ENCODE data around the gene PPP1R3F. TPM values are rescaled to one million over a fixed set of nuclear protein-coding genes. Genes with fewer than 3 reads are reported as not detected.

Gene PPP1R3F
- total RNA-seq, 1 experiment from 2014 or later: 1.6 TPM

DNA sequence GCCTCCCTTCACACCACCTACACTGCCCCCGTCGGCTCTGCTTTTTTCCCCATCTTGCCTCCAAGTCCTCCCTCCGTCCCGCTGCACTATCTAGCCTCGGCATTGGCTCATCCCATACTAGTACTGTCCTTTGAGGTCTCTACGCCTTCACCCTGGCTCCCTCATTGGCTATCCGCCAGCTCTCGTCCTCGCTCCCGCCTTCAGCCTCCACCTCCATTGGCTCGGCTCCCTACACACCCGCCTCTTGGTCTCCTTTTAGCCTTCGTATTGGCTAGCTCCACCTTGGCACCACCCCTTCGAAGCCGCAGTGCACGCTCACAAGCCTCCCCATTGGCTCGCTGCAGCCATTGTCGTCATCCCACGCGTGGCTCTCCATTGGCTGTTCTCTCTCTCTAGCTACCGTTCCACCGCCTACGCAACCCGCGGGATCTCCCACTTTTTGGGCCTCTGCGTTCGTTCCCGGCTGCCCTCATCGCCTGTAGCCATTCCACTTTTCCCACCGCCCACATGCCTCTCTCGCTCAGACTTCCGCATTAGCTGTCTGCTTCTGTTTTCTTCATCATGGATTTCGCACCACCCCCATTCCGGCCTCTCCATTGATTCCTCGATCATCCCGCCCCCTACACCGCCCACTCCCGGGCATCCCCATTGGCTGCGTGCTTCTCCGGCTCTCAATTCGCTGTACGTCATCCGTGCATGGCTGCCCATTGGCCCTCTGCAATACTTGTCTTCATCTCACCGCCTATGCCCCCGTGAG lies 405 bp upstream of the PPP1R3F start:
- Histone ChIP-seq H3K4me3 (replicated peaks in 1 of 2; ENCODE audit: low read depth in 1 of 2, low read length in 2 of 2) (peak overlapping the region; percentile 61 to 66), H3K27ac (ENCODE audit: low read depth, low read length) (peak overlapping the region; percentile 74), H2AFZ (ENCODE audit: low read depth, low read length, poor library complexity, severe bottlenecking) (no peak overlapping the region), H3K9me3 (ENCODE audit: control insufficient read depth in 1 of 2, insufficient read depth in 1 of 2, low read depth in 1 of 2, low read length in 2 of 2) (no peaks in the 10 kb centered on the region), H3K4me2 (ENCODE audit: low read length) (peak overlapping the region; percentile 79), H3K27me3 (ENCODE audit: insufficient read depth, low read length) (no peaks in the 10 kb centered on the region), H3K79me2 (ENCODE audit: insufficient read depth, low read length) (peaks cover 3% of the 10 kb centered on the region; the same call in 1 of the 2 replicates), H3K36me3 (ENCODE audit: control insufficient read depth in 1 of 2, insufficient read depth in 2 of 2, low read length in 2 of 2) (no peaks in the 10 kb centered on the region), H4K20me1 (ENCODE audit: insufficient read depth) (no peaks in the 10 kb centered on the region), H3K9ac (ENCODE audit: low read length) (peak overlapping the region; percentile 68), H3K4me1 (ENCODE audit: control insufficient read depth in 1 of 2, insufficient read depth in 2 of 2, low read length in 2 of 2) (peaks cover 8 to 24% of the 10 kb centered on the region in 2 experiments), H3K9me2 (ENCODE audit: insufficient read depth) (no peaks in the 10 kb centered on the region)
- RAD21 ChIA-PET (ENCODE audit: low non-redundant PET in 1 of 2, low total read pairs in 2 of 2, uncharacterized antibody in 2 of 2, unreplicated experiment in 2 of 2): no interaction called here
- intact Hi-C loops (cut with micrococcal nuclease): loop anchor here (2.0 kb wide), 1 partner anchor 78 kb away; no protein-coding TSS in a partner anchor
- POLR2A ChIA-PET: interaction anchor here (0.8 to 1.0 kb wide), 4 partner anchors 11 to 85 kb away, joined by 3 to 12 read pairs (median 4); no protein-coding TSS in a partner anchor
- ATAC-seq: peak; percentile 89
- TF ChIP-seq TCF7L2 (IDR thresholded peaks at IDR 0.05; ENCODE audit: borderline replicate concordance, extremely low read depth, insufficient read depth, insufficient read length): peak; percentile 43
- TF ChIP-seq FOSL1 (IDR thresholded peaks at IDR 0.05; ENCODE audit: low read depth): no peak
- TF ChIP-seq POLR2AphosphoS5 (IDR thresholded peaks at IDR 0.05; ENCODE audit: low read depth, low read length): peak; percentile 85
- no TSS peak for BruUV-seq (replicated peaks)
- peak; percentile 96 for DNase-seq (ENCODE audit: low read depth, low spot score)
- CTCF ChIA-PET: interaction anchor here (0.8 to 1.0 kb wide), 2 partner anchors 23 to 76 kb away, joined by 4 read pairs; no protein-coding TSS in a partner anchor

DNA sequence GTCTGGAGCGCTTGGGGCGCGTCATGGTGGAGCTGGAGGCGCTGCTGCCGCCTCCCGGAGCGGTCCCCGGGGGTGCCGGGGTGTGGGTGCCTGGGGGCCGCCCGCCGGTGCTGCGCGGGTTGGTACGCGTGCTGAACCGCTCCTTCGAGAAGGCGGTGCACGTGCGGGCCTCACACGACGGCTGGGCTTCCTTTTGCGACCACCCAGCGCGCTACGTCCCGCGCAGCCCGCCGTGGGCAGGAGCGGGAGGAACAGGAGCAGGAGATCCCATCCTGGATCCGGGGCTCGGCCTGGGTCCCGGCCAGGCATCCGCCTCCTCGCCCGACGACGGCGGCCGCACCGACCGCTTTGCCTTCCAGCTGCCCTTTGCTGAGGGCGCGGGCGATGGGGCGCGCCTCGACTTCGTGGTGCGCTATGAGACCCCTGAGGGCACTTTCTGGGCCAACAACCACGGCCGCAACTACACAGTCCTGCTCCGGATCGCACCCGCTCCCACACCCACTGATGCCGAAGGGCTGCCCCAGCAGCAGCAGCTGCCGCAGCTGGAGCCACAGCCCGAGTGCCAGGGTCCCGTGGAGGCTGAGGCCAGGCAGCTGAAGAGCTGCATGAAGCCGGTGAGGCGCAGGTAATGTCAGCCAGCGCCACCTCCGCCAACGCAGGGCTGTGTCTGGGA lies 792 bp downstream of the PPP1R3F start:
- H3K79me2 ChIP-seq (ENCODE audit: insufficient read depth, low read length): peaks cover 3% of the 10 kb centered on the region; the same call in 1 of the 2 replicates
- H3K36me3 ChIP-seq (ENCODE audit: control insufficient read depth in 1 of 2, insufficient read depth in 2 of 2, low read length in 2 of 2): no peaks in the 10 kb centered on the region
- peak overlapping the region; percentile 68 for H3K9ac ChIP-seq (ENCODE audit: low read length)
- ChIA-PET CTCF (no interaction called here), POLR2A (no interaction called here), RAD21 (ENCODE audit: low non-redundant PET in 1 of 2, low total read pairs in 2 of 2, uncharacterized antibody in 2 of 2, unreplicated experiment in 2 of 2) (no interaction called here)
- H4K20me1 ChIP-seq (ENCODE audit: insufficient read depth): no peaks in the 10 kb centered on the region
- ATAC-seq (no peak), DNase-seq (ENCODE audit: low read depth, low spot score) (no peak)
- peaks cover 8 to 24% of the 10 kb centered on the region in 2 experiments for H3K4me1 ChIP-seq (ENCODE audit: control insufficient read depth in 1 of 2, insufficient read depth in 2 of 2, low read length in 2 of 2)
- intact Hi-C loops (cut with micrococcal nuclease): no loop called here
- peak overlapping the region; percentile 47 to 66 for H3K4me3 ChIP-seq (replicated peaks in 1 of 2; ENCODE audit: low read depth in 1 of 2, low read length in 2 of 2)
- H3K9me3 ChIP-seq (ENCODE audit: control insufficient read depth in 1 of 2, insufficient read depth in 1 of 2, low read depth in 1 of 2, low read length in 2 of 2): no peaks in the 10 kb centered on the region
- H3K27ac ChIP-seq (ENCODE audit: low read depth, low read length): peak overlapping the region; percentile 74
- H2AFZ ChIP-seq (ENCODE audit: low read depth, low read length, poor library complexity, severe bottlenecking): no peak overlapping the region
- peak overlapping the region; percentile 79 for H3K4me2 ChIP-seq (ENCODE audit: low read length)
- TF ChIP-seq ZFX (IDR thresholded peaks at IDR 0.05) (0 out of 2 replicates have a peak, but pooled peaks have one; percentile 9), JUND (IDR thresholded peaks at IDR 0.05) (no peak)
- H3K9me2 ChIP-seq (ENCODE audit: insufficient read depth): no peaks in the 10 kb centered on the region
- H3K27me3 ChIP-seq (ENCODE audit: insufficient read depth, low read length): no peaks in the 10 kb centered on the region
- no TSS peak for BruUV-seq (replicated peaks)

All from HCT116 (cell line).